HepG2 (cell line): ENCODE results near the gene ZKSCAN5. TPM values are rescaled to one million over a fixed set of nuclear protein-coding genes. Genes with fewer than 3 reads are reported as not detected.
A peak's percentile ranks its signal among the peaks of the same experiment; 100 is the strongest.
"Not testable (repeated sequence)": the region's sequence is repeated elsewhere in the genome, so short reads cannot be mapped to it uniquely, and the experiment has no call there.

Source experiments
- ATAC-seq: fragments of 200-7000 bp; cut with Tn5 transposase; 3 replicates; pipeline ENCODE4 v1.9.1; 2020; ENCODE audit warnings: mild to moderate bottlenecking, moderate library complexity
- BruUV-seq: library from RNA; stranded (reverse); fragments of 400-500 nt; replicated peaks from 2 replicates; lab custom pipeline; 2021; lab: Mats Ljungman, UMichigan
- CTCF ChIA-PET: fragments of 300-600 bp; formaldehyde crosslinking; extraction: SDS; loops from one replicate; lab custom pipeline; 2021; ENCODE audit warnings: low total read pairs, inconsistent platforms, low intra/inter-chr PET ratio; lab: Yijun Ruan, JAX
- POLR2A ChIA-PET: fragments of 350-600 bp; sonication (Branson Sonifier 250); formaldehyde crosslinking; loops from one replicate; lab custom pipeline; 2020; ENCODE audit warnings: antibody characterized with exemption, inconsistent platforms; lab: Yijun Ruan, JAX
- DNase-seq: peaks from one replicate; pipeline ENCODE4 v3.0.0-alpha.2; 2015; ENCODE audit warnings: low spot score
- FAIRE-seq: peaks from 3 replicates; lab custom pipeline; 2011; peaks lifted over from hg19 to GRCh38; lab: Jason Lieb, UNC
- H2AFZ ChIP-seq: one replicate; pipeline ENCODE4 v1.6.1; 2011; ENCODE audit warnings: low read length, inconsistent platforms
- H3K27ac ChIP-seq: fragments of 300-600 bp; 3 replicates; pipeline ENCODE4 v1.8.0; 2011; ENCODE audit warnings: mixed run types, mild to moderate bottlenecking, mixed read lengths, low read length, inconsistent platforms; ENCODE audit not compliant: insufficient read depth; ENCODE audit errors: extremely low read length
- H3K27me3 ChIP-seq, 2 experiments: fragments of 200-600 bp in 1 of 2; 2 replicates in 1 of 2; 3 replicates in 1 of 2; pipeline versions ENCODE4 v1.6.0 to v1.8.0; 2011; ENCODE audit warnings: low read length in 2 of 2, mild to moderate bottlenecking in 2 of 2, moderate library complexity in 2 of 2, inconsistent platforms in 1 of 2; ENCODE audit not compliant: insufficient read depth in 2 of 2, control insufficient read depth in 1 of 2
- H3K36me3 ChIP-seq, 2 experiments: fragments of 200-600 bp in 1 of 2; replicated peaks in 1 of 2; 2 replicates in 1 of 2; 3 replicates in 1 of 2; pipeline versions ENCODE4 v1.5.1 to v1.8.0; 2011; ENCODE audit warnings: low read length in 2 of 2, inconsistent platforms in 1 of 2; ENCODE audit not compliant: insufficient read depth in 2 of 2, control insufficient read depth in 1 of 2
- H3K4me1 ChIP-seq: 2 replicates; pipeline ENCODE4 v1.5.1; 2012; ENCODE audit warnings: low read length, inconsistent platforms; ENCODE audit not compliant: insufficient read depth
- H3K4me2 ChIP-seq: 2 replicates; pipeline ENCODE4 v1.6.0; 2011; ENCODE audit warnings: low read depth, low read length, inconsistent platforms
- H3K4me3 ChIP-seq, 3 experiments: fragments of 200-600 bp in 1 of 3; sonication (generic), shearing (Covaris generic) in 1 of 3; replicated peaks in 1 of 3; 2 replicates each; pipeline ENCODE4 v1.5.1; 2011 to 2016; ENCODE audit warnings: low read length in 3 of 3, inconsistent platforms in 2 of 3, low read depth in 2 of 3, mild to moderate bottlenecking in 2 of 3, control low read depth in 1 of 3, mixed read lengths in 1 of 3; ENCODE audit not compliant: insufficient read depth in 1 of 3
- H3K79me2 ChIP-seq: one replicate; pipeline ENCODE4 v1.6.1; 2011; ENCODE audit warnings: low read length, inconsistent platforms; ENCODE audit not compliant: insufficient read depth
- H3K9ac ChIP-seq: 2 replicates; pipeline ENCODE4 v1.6.0; 2011; ENCODE audit warnings: mild to moderate bottlenecking, low read depth, low read length, inconsistent platforms; ENCODE audit not compliant: insufficient read depth
- H3K9me3 ChIP-seq: 2 replicates; pipeline ENCODE4 v1.5.1; 2012; ENCODE audit warnings: mild to moderate bottlenecking, low read length
- H4K20me1 ChIP-seq: 2 replicates; pipeline ENCODE4 v1.6.0; 2011; ENCODE audit warnings: inconsistent platforms, mild to moderate bottlenecking, low read length, moderate library complexity; ENCODE audit not compliant: insufficient read depth
- ARHGAP35 ChIP-seq: sonication (generic); formaldehyde crosslinking; IDR thresholded peaks from 2 replicates; pipeline ENCODE4 v1.9.0; 2022; ENCODE audit warnings: mild to moderate bottlenecking, inconsistent platforms, moderate library complexity, missing genetic modification reagents, borderline replicate concordance
- ATF1 ChIP-seq: IDR thresholded peaks from 2 replicates; pipeline ENCODE4 v1.6.1; 2016; ENCODE audit warnings: mild to moderate bottlenecking, control low read depth
- ATRX ChIP-seq: sonication (generic); formaldehyde crosslinking; IDR thresholded peaks from 2 replicates; pipeline ENCODE4 v1.4.0; 2020; ENCODE audit warnings: missing genetic modification reagents, borderline replicate concordance
- FOXO4 ChIP-seq: sonication (generic); formaldehyde crosslinking; conservative IDR thresholded peaks from 2 replicates; pipeline ENCODE4 v1.8.1; 2023; ENCODE audit warnings: missing genetic modification reagents
- KAT2B ChIP-seq: fragments of 150-350 bp; IDR thresholded peaks from 2 replicates; pipeline ENCODE4 v1.6.1; 2014; ENCODE audit warnings: low read depth, low read length, borderline replicate concordance
- KDM2A ChIP-seq: sonication (generic); formaldehyde crosslinking; IDR thresholded peaks from 2 replicates; pipeline ENCODE4 v1.4.0; 2020; ENCODE audit warnings: low read depth, missing genetic modification reagents, borderline replicate concordance
- KMT2A ChIP-seq: sonication (generic); formaldehyde crosslinking; IDR thresholded peaks from 2 replicates; pipeline ENCODE4 v1.4.0; 2020; ENCODE audit warnings: missing genetic modification reagents
- NFE2L1 ChIP-seq: sonication (generic); formaldehyde crosslinking; IDR thresholded peaks from 2 replicates; pipeline ENCODE4 v1.4.0; 2020; ENCODE audit warnings: missing genetic modification reagents, mild to moderate bottlenecking, borderline replicate concordance
- PRPF4 ChIP-seq: fragments of 200-400 bp; formaldehyde crosslinking; IDR thresholded peaks from 2 replicates; pipeline ENCODE4 v1.6.1; 2016; ENCODE audit warnings: low read length, low read depth; ENCODE audit not compliant: poor library complexity, severe bottlenecking
- RFX1 ChIP-seq: fragments of 450-650 bp; IDR thresholded peaks from 2 replicates; pipeline ENCODE4 v1.6.1; 2017
- TCF12 ChIP-seq, 2 experiments: fragments of 450-650 bp in 1 of 2; sonication (generic) in 1 of 2; formaldehyde crosslinking in 1 of 2; IDR thresholded peaks; 2 replicates each; pipeline versions ENCODE4 v1.6.1 to v1.8.0; 2017 to 2022; ENCODE audit warnings: antibody characterized with exemption in 1 of 2, mild to moderate bottlenecking in 1 of 2, missing genetic modification reagents in 1 of 2, moderate library complexity in 1 of 2
- TRIM24 ChIP-seq: sonication (generic); formaldehyde crosslinking; IDR thresholded peaks from 2 replicates; pipeline ENCODE4 v1.8.0; 2022; ENCODE audit warnings: mild to moderate bottlenecking, missing genetic modification reagents
- ZBTB7A ChIP-seq: sonication (generic); formaldehyde crosslinking; IDR thresholded peaks from 2 replicates; pipeline ENCODE4 v1.8.0; 2022; ENCODE audit warnings: mild to moderate bottlenecking, missing genetic modification reagents
- ZNF121 ChIP-seq: sonication (generic); formaldehyde crosslinking; IDR thresholded peaks from 2 replicates; pipeline ENCODE4 v1.5.0; 2020; ENCODE audit warnings: mild to moderate bottlenecking, missing genetic modification reagents
- ZNF224 ChIP-seq: sonication (generic); formaldehyde crosslinking; IDR thresholded peaks from 2 replicates; pipeline ENCODE4 v1.5.0; 2020; ENCODE audit warnings: mild to moderate bottlenecking, missing genetic modification reagents
- ZNF251 ChIP-seq: sonication (generic); formaldehyde crosslinking; IDR thresholded peaks from 2 replicates; pipeline ENCODE4 v1.9.0; 2021; ENCODE audit warnings: mild to moderate bottlenecking, missing genetic modification reagents
- ZNF547 ChIP-seq: sonication (generic); formaldehyde crosslinking; IDR thresholded peaks from 2 replicates; pipeline ENCODE4 v1.5.1; 2020; ENCODE audit warnings: mild to moderate bottlenecking, missing genetic modification reagents
- ZNF557 ChIP-seq: sonication (generic); formaldehyde crosslinking; IDR thresholded peaks from 2 replicates; pipeline ENCODE4 v1.4.0; 2020; ENCODE audit warnings: missing genetic modification reagents
- ZNF598 ChIP-seq: sonication (generic); formaldehyde crosslinking; IDR thresholded peaks from 2 replicates; pipeline ENCODE4 v1.5.1; 2020; ENCODE audit warnings: mild to moderate bottlenecking, missing genetic modification reagents, borderline replicate concordance
- ZNF703 ChIP-seq: sonication (generic); formaldehyde crosslinking; IDR thresholded peaks from 2 replicates; pipeline ENCODE4 v1.5.1; 2020; ENCODE audit warnings: missing genetic modification reagents, mild to moderate bottlenecking, moderate library complexity, borderline replicate concordance
- WGBS: methylation state at CpG from one replicate; pipeline ENCODE4 v1.1.6; 2017; ENCODE audit warnings: low lambda C conversion rate; 5-methylcytosine and 5-hydroxymethylcytosine counted together
- in situ Hi-C: cut with HindIII; loops from 2 replicates; pipeline ENCODE4 v1.10.0; 2017; ENCODE audit warnings: low pct_unique_long_range_greater_than_20kb; ENCODE audit not compliant: extremely low pct_ligation_motif_present
- intact Hi-C: fragments of 100-400 bp; cut with micrococcal nuclease; formaldehyde crosslinking; loops from one replicate; pipeline ENCODE4 v1.10.0; 2022; ENCODE audit not compliant: unreplicated experiment
- polyA plus RNA-seq, 8 experiments: library from polyadenylated mRNA; depleted of rRNA in 3 of 8; stranded (reverse) in 7 of 8; unstranded in 1 of 8; fragments of >200 nt; fragmentation: Illumina TruSeq in 4 of 8; extraction: Trizol in 4 of 8; gene quantifications; 2 replicates each; pipeline versions ENCODE4 v1.2.1 to v1.2.3, GENCODE V29; 2011 to 2016; ENCODE audit warnings: low read depth in 4 of 8, missing spikeins in 1 of 8, mixed read lengths in 1 of 8; ENCODE audit not compliant: insufficient read depth in 1 of 8
- total RNA-seq, 5 experiments: library from RNA; depleted of rRNA; stranded (reverse); fragments of >200 nt; fragmentation: Illumina TruSeq; extraction: Trizol; gene quantifications; 2 replicates each; pipeline ENCODE4 v1.2.3, GENCODE V29; 2016; ENCODE audit warnings: low read depth in 1 of 5

ZKSCAN5 gene
- total and polyA plus RNA-seq, 2 of the 13 experiments (the other 11 are each of a cell fraction or from before 2014, with no cell fraction given) = 5.5 to 11.7 TPM

- in situ Hi-C loops, intact Hi-C loops, H3K4me3 ChIP-seq, FAIRE-seq, H3K27me3 ChIP-seq, CTCF ChIA-PET, DNase-seq, H2AFZ ChIP-seq, H3K9me3 ChIP-seq, H4K20me1 ChIP-seq, H3K4me2 ChIP-seq, H3K9ac ChIP-seq, H3K4me1 ChIP-seq, POLR2A ChIA-PET, ATAC-seq, BruUV-seq, H3K79me2 ChIP-seq, H3K27ac ChIP-seq: not testable (repeated sequence)
- TF ChIP-seq ZNF121 (CRISPR knock-in tag) = peak; percentile 90
- H3K36me3 ChIP-seq = peaks cover 15 to 73% of the 10 kb centered on the region in 2 experiments
- WGBS = 99% methylated on average over 4 of the region's 7 CpGs
Observed at GRCh38 chr7:99568770-99569169, 64.3 kb downstream of the ZKSCAN5 start.

GRCh38 chr7:99571768-99572167 is 67.3 kb downstream of the ZKSCAN5 start:
- Histone ChIP-seq H3K27me3 (no peaks in the 10 kb centered on the region), H3K4me2 (no peak overlapping the region), H3K4me1 (no peaks in the 10 kb centered on the region), H3K4me3 (no peak overlapping the region), H3K27ac (no peak overlapping the region), H3K9ac (no peak overlapping the region), H4K20me1 (no peaks in the 10 kb centered on the region), H3K9me3 (no peaks in the 10 kb centered on the region), H3K79me2 (no peaks in the 10 kb centered on the region), H3K36me3 (peaks cover 6 to 52% of the 10 kb centered on the region in 2 experiments), H2AFZ (no peak overlapping the region)
- WGBS = 92% methylated on average over 3 of the region's 3 CpGs
- no peak for ATAC-seq
- in situ Hi-C loops = no loop called here
- ChIA-PET CTCF (no interaction called here), POLR2A (interaction anchor here (1.7 to 1.9 kb wide), 2 partner anchors 9 to 13 kb away, joined by 4 to 6 read pairs; partner anchors contain the start of gene ZNF655)
- intact Hi-C loops = no loop called here
- no peak for FAIRE-seq
- no peak for DNase-seq
- no TSS peak for BruUV-seq
- no peak for TF ChIP-seq ZNF224 (CRISPR knock-in tag)
- TF ChIP-seq ARHGAP35 (CRISPR knock-in tag) = no peak
- TF ChIP-seq PRPF4 = no peak
- no peak for TF ChIP-seq KMT2A
- TF ChIP-seq ZNF598 (CRISPR knock-in tag) = no peak
- no peak for TF ChIP-seq RFX1
- TF ChIP-seq KDM2A = no peak
- TF ChIP-seq ZNF547 (CRISPR knock-in tag) = no peak
- TF ChIP-seq KAT2B = no peak
- no peak for TF ChIP-seq TCF12 (IDR thresholded peaks at IDR 0.05)
- TF ChIP-seq TCF12 (CRISPR knock-in tag; IDR thresholded peaks at IDR 0.05) = no peak
- no peak for TF ChIP-seq TRIM24 (CRISPR knock-in tag)
- no peak for TF ChIP-seq ATRX (CRISPR knock-in tag)
- TF ChIP-seq FOXO4 (CRISPR knock-in tag) = no peak
- no peak for TF ChIP-seq ZNF703 (CRISPR knock-in tag)
- no peak for TF ChIP-seq NFE2L1 (CRISPR knock-in tag)
- TF ChIP-seq ZNF557 (CRISPR knock-in tag) = no peak
- no peak for TF ChIP-seq ZNF251 (CRISPR knock-in tag)
- no peak for TF ChIP-seq ZBTB7A
- no peak for TF ChIP-seq ATF1 (CRISPR knock-in tag)
